ENCODE results near the gene ASTN2.

GRCh38 chr9:116897201-116897600 lies 517.7 kb downstream of the ASTN2 start:
- no peak for TF ChIP-seq REST (IDR thresholded peaks at IDR 0.05; ENCODE audit: insufficient read depth in 1 of 2, low read depth in 2 of 2, low read length in 2 of 2)
- TF ChIP-seq TAF1 (IDR thresholded peaks at IDR 0.05; ENCODE audit: borderline replicate concordance, insufficient read depth, low read length) = no peak

Data from PFSK-1 (cell line).